ENCODE measurements around the gene RAD23B. TPM values are rescaled to one million over a fixed set of nuclear protein-coding genes. Genes with fewer than 3 reads are reported as not detected.
A peak's percentile ranks its signal among the peaks of the same experiment; 100 is the strongest.

Gene RAD23B
- total RNA-seq, 1 experiment from 2014 or later, result 251 TPM

- CTCF ChIA-PET, result interaction anchor here (1.4 kb wide), 1 partner anchor 10 kb away, joined by 3 read pairs; no protein-coding TSS in a partner anchor
- no peak overlapping the region for H3K9ac ChIP-seq (ENCODE audit: low read length)
- intact Hi-C loops (cut with micrococcal nuclease), result no loop called here
- no peaks in the 10 kb centered on the region for H3K36me3 ChIP-seq (ENCODE audit: control insufficient read depth in 1 of 2, insufficient read depth in 2 of 2, low read length in 2 of 2)
- H3K79me2 ChIP-seq (ENCODE audit: insufficient read depth, low read length), result no peaks in the 10 kb centered on the region
- H3K4me2 ChIP-seq (ENCODE audit: low read length), result peak overlapping the region; percentile 2; the same call in 1 of the 2 replicates
- RAD21 ChIA-PET (ENCODE audit: low non-redundant PET in 1 of 2, low total read pairs in 2 of 2, uncharacterized antibody in 2 of 2, unreplicated experiment in 2 of 2), result no interaction called here
- peak; percentile 29 for DNase-seq (ENCODE audit: low read depth, low spot score)
- H3K4me3 ChIP-seq (replicated peaks in 1 of 2; ENCODE audit: low read depth in 1 of 2, low read length in 2 of 2), result no peak overlapping the region
- POLR2A ChIA-PET, result no interaction called here
- ATAC-seq, result peak; percentile 56
- no peaks in the 10 kb centered on the region for H3K9me2 ChIP-seq (ENCODE audit: insufficient read depth)
- no peak overlapping the region for H2AFZ ChIP-seq (ENCODE audit: low read depth, low read length, poor library complexity, severe bottlenecking)
- no peak overlapping the region for H3K27ac ChIP-seq (ENCODE audit: low read depth, low read length)
- no peaks in the 10 kb centered on the region for H3K27me3 ChIP-seq (ENCODE audit: insufficient read depth, low read length)
- H3K4me1 ChIP-seq (ENCODE audit: control insufficient read depth in 1 of 2, insufficient read depth in 2 of 2, low read length in 2 of 2), result peaks cover 3 to 18% of the 10 kb centered on the region in 2 experiments; a peak in 3 of 4 replicates
- H4K20me1 ChIP-seq (ENCODE audit: insufficient read depth), result no peaks in the 10 kb centered on the region
- no peaks in the 10 kb centered on the region for H3K9me3 ChIP-seq (ENCODE audit: control insufficient read depth in 1 of 2, insufficient read depth in 1 of 2, low read depth in 1 of 2, low read length in 2 of 2)
- BruUV-seq (replicated peaks), result no TSS peak
- TF ChIP-seq SIN3A (IDR thresholded peaks at IDR 0.05; ENCODE audit: low read depth) (no peak), YY1 (IDR thresholded peaks at IDR 0.05; ENCODE audit: extremely low read depth, insufficient replicate concordance, low read depth, low read length) (no peak), FOSL1 (IDR thresholded peaks at IDR 0.05; ENCODE audit: low read depth) (peak; percentile 64; the same call in 1 of the 2 replicates), SP1 (IDR thresholded peaks at IDR 0.05; ENCODE audit: low read depth) (peak; percentile 47; the same call in 1 of the 2 replicates), POLR2A (IDR thresholded peaks at IDR 0.05; ENCODE audit: borderline replicate concordance, extremely low read depth, insufficient read depth, insufficient read length) (no peak), CBX3 (IDR thresholded peaks at IDR 0.05; ENCODE audit: low read depth) (0 out of 2 replicates have a peak, but pooled peaks have one; percentile 56), CTCF (IDR thresholded peaks at IDR 0.05 in 2 of 3, conservative IDR thresholded peaks at IDR 0.05 in 1 of 3; ENCODE audit: borderline replicate concordance in 1 of 3, insufficient read depth in 1 of 3, low read depth in 2 of 3, low read length in 2 of 3) (no peak), ZBTB33 (IDR thresholded peaks at IDR 0.05; ENCODE audit: extremely low read depth, insufficient replicate concordance, low read length) (no peak), SRF (IDR thresholded peaks at IDR 0.05; ENCODE audit: low read depth) (no peak), CEBPB (IDR thresholded peaks at IDR 0.05; ENCODE audit: low read depth) (no peak), MAX (IDR thresholded peaks at IDR 0.05) (peak; percentile 20; the same call in 1 of the 2 replicates), POLR2AphosphoS5 (IDR thresholded peaks at IDR 0.05; ENCODE audit: low read depth, low read length) (no peak), ZNF274 (IDR thresholded peaks at IDR 0.05; ENCODE audit: low read depth, low read length) (no peak), TCF7L2 (IDR thresholded peaks at IDR 0.05; ENCODE audit: borderline replicate concordance, extremely low read depth, insufficient read depth, insufficient read length) (no peak), ATF3 (IDR thresholded peaks at IDR 0.05) (no peak), EZH2phosphoT487 (IDR thresholded peaks at IDR 0.05; ENCODE audit: borderline replicate concordance) (no peak), REST (IDR thresholded peaks at IDR 0.05; ENCODE audit: low read depth) (no peak), ELF1 (IDR thresholded peaks at IDR 0.05; ENCODE audit: borderline replicate concordance, low read depth) (no peak), JUND (IDR thresholded peaks at IDR 0.05) (peak; percentile 62)
These were observed 68.4 kb downstream of the RAD23B start for GRCh38 chr9:107351382-107352045.
